Smooth muscle cell of the brain vasculature (primary cell): Measurements from ENCODE around the gene PPP1R36.
"Not testable (repeated sequence)": the region's sequence is repeated elsewhere in the genome, so short reads cannot be mapped to it uniquely, and the experiment has no call there.

Experiments
- DNase-seq: peaks from one replicate; pipeline ENCODE4 v3.0.0-alpha.2; 2012; ENCODE audit warnings: low read depth, low spot score

PPP1R36 gene

DNA sequence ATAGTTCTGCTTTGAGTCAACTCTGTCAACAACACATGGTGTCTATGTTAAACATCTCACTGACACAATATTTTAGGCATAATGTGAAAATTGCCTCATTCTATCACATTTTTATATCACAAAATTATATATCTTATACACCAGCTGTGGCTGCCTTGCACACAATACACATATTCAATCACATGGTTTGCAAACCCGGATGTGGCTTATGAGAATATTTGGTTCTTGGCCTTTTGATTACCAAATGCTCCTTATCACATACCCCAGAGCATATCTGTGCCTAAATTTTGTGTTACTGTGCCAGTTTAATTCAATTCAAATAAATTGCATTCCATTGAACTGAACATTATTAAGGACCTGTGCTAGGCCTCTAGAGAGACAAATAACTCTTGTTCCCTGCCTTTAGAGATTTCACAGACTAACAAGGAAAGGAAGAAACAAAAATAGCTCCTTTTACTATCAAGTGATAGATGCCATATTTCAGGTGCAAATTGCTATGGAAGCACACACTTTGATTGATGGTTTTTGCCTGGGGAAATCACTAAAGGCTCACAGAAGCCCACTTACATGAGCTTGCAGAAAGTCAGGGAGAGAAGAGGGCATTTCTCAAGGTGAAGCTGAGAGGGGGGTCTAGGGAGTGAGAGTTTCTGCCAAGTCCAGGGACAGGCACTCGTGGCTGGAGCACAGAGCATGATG is 63.4 kb downstream of the PPP1R36 start:
- no peak for DNase-seq

GRCh38 chr14:64614166-64614565 is 64.4 kb downstream of the PPP1R36 start:
- no peak for DNase-seq

GRCh38 chr14:64614805-64615391 is 65.1 kb downstream of the PPP1R36 start:
- DNase-seq: no peak

DNA sequence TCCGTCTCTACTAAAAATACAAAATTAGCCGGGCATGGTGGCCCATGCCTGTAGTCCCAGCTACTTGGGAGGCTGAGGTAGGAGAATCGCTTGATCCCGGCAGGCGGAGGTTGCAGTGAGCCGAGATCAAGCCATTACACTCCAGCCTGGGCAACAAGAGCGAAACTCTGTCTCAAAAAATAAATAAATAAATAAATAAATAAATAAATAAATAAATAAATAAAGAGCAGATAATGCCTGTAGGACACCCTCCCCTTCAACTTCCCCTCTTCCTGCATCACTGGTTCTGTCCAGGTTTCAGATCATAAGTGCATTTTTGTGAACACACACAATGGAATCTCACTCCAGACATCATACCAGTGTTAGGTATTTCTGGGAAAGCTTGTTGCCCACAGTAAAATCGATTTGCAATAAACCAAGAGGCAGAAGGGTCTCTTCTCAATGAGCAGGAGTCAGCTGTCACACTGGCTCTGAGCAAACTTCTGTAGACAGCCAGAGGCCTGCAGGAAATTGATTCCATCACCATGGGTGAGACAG is 68.2 kb downstream of the PPP1R36 start:
- DNase-seq: not testable (repeated sequence)

GRCh38 chr14:64620910-64621309 is 71.1 kb downstream of the PPP1R36 start:
- no peak for DNase-seq

- no peak for DNase-seq
These were observed 73.9 kb downstream of the PPP1R36 start for GRCh38 chr14:64623554-64624165.

DNA sequence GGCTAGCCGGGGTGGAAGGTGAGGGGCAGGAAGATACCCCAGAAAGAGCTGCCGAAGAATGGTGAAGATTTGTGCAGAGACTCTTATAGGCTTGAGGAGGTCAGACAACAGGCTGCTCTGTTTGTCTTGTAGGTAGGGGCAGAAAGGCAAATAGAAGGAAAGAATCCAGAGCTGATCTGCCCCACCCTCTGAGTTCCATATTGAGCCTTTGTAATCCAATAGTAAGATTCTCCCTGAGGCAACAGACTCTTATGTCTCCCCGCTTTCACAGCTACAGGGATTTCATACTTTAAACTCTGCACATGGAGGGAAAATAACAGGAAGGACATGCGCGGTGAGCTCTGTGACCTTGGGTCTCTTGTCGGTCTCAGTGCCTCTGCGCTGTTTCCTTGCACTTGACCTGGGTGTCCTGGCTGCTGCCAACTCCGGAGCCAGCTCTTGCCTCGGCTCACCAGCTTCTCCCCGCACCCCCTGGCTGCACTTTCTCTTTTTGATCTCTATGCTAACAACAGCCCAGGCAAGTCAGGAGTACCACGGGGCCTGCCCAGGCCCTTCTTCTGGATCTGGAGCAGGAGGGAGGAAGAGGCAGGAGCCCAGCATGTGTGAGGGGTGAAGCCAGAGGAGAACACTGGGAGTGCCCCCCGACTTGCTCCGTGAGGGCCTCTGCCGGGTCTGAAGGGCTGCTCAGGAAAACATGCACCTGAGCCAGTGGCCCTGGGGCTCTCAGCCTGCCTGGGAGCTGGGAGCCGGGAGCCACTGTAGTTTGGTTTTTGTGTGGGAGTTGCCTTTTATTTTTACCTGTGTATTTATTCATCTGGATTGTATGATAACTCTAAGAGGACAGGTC is 75.8 kb downstream of the PPP1R36 start:
- no peak for DNase-seq

GRCh38 chr14:64628940-64629408 is 79.2 kb downstream of the PPP1R36 start:
- DNase-seq: no peak

GRCh38 chr14:64630778-64631177 is 81.0 kb downstream of the PPP1R36 start:
- no peak for DNase-seq

DNA sequence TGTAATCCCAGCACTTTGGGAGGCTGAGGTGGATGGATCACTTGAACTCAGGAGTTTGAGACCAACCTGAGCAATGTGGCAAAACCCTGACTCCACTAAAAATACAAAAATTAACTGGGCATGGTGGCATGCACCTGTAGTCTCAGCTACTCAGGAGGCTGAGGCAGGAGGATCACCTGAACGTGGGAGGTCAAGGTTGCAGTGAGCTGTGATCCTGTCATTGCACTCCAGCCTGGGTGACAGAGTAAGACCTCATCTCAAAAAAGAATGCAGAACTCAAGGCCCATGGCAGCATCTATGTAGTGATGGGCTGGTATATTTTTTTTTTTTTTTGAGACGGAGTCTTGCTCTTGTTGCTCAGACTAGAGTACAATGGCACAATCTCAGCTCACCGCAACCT is 81.5 kb downstream of the PPP1R36 start:
- DNase-seq: not testable (repeated sequence)

DNA sequence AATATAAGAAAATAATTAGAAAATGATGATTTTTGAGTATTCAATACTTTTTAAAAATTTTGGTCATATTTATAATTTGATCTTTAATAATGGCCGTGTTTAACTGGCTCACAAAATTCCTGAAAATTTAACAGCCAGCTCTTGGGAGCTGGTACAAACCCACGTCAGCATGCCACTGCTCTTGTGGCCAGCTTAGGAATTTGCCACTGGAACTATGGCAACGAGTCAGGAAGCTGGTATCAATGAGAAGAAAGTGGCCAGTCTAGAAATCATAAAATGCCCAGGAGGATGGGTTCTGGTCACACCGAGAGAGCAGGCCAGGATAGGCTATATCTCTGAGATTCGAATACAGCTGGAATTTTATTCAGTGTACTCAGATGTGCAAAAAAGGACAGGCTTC is 82.3 kb downstream of the PPP1R36 start:
- no peak for DNase-seq

DNA sequence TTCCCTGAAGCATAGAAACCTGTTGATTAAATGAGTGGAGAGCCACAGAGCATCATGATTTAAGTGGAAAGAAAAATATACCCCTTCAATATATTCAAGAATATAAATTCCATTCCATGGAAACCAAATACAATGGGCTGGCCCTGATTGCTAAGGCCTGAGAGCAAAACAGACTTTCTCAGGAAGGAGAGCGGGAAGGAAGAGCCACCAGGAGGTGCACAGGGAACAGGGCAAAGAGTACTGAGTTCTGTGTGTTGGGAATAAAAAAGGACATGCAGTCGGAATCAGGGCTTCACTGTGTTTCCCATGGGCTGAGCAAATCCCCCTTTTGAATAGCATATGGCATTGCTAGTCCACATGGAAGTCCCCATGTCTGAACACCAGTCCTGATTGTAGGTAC is 84.8 kb downstream of the PPP1R36 start:
- DNase-seq: no peak

DNA sequence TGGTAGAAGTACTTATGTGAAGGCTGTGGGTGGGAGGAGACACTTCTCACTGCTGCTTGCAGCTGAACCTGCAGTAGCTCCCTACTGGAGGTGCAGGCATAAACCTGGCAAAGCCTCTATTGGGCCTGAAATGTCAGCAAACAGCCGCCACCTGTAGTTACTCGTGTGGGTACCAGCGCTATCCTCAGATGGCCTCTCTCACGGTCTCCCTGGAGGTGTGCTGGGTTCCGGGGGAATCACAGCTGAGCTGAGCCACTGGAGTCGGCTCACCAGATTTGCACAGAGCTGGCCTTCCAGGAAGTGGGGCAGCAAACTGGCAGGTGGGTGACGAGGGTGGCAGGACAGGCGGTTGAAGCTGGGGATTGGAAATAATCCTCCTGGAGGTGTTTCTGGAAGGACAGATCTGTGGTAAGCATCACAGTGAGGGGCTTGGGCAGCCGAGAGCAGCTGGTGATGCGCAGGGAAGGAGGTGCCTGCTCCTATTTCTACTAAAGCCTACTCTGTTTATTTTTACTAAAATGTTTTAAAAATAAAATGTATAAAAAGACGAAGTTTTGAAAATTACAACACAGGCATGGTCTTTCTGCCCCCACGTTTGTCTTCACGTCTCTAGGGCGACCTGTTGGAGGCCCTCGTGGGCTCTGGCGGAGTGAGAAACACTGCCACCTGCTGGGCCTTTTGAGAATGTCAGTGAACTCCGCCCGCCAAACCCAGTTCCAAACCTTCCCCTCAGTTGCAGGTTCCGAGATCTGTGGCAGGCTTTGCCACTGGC is 86.6 kb downstream of the PPP1R36 start:
- no peak for DNase-seq

GRCh38 chr14:64636980-64637429 is 87.2 kb downstream of the PPP1R36 start:
- no peak for DNase-seq

DNA sequence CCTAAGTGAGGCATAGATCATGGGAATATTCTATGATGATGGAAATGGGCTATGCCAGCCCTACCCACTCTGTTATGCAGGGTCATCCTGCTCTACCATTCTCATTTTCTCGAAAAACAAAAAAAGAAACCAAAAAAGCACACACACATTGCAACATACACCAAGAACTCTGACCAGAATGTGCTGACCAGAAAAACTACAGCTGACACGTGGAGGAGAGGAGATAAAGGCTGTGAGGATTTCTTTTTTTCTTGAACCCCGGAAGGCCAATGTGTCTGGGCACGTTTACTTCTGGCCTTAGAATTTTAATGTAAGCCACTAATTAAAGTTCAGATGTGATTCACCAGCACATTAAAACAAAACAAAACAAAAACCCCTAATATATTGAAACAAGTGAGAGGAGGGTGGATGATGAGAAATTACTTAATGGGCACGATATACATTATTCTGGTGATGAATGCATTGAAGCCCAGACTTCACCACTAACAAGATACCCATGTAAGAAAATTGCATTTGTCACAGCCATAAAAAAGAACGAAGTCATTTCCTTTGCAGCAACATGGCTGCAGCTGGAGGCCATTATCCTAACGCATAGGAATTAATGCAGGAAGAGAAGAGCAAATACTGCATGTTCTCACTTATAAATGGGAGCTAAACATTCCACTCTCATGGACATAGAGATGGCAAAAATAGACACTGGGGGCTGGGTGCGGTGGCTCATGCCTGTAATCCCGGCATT is 88.1 kb downstream of the PPP1R36 start:
- no peak for DNase-seq

- DNase-seq: no peak
These were observed 88.9 kb downstream of the PPP1R36 start for GRCh38 chr14:64638625-64639024.
